MCF 10A (cell line): ENCODE measurements around the gene TECPR2. TPM values are rescaled to one million over a fixed set of nuclear protein-coding genes. Genes with fewer than 3 reads are reported as not detected.
A peak's percentile ranks its signal among the peaks of the same experiment; 100 is the strongest.

ENCODE experiments used
- BruUV-seq: library from RNA; stranded (reverse); fragments of 400-500 nt; replicated peaks from 2 replicates; lab custom pipeline; 2021; lab: Mats Ljungman, UMichigan
- CTCF ChIA-PET: fragments of 300-600 bp; sonication (Branson Sonifier 250); formaldehyde crosslinking; extraction: SDS; loops from one replicate; lab custom pipeline; 2021; ENCODE audit warnings: antibody characterized with exemption, inconsistent platforms; lab: Yijun Ruan, JAX
- POLR2A ChIA-PET: fragments of 300-600, 350-650 bp; sonication (Branson Sonifier 250); formaldehyde crosslinking; extraction: SDS; loops from one replicate; lab custom pipeline; 2020; ENCODE audit warnings: antibody characterized with exemption, inconsistent platforms; lab: Yijun Ruan, JAX
- DNase-seq: peaks from one replicate; pipeline ENCODE4 v3.0.0-alpha.2; 2018; ENCODE audit not compliant: unreplicated experiment
- H3K27ac Mint-ChIP-seq: one replicate; pipeline ENCODE4 v1.8.0; 2022; ENCODE audit warnings: mild to moderate bottlenecking, low read depth, mixed read lengths; ENCODE audit not compliant: unreplicated experiment
- H3K27me3 Mint-ChIP-seq: one replicate; pipeline ENCODE4 v1.8.0; 2022; ENCODE audit warnings: mixed read lengths; ENCODE audit not compliant: insufficient read depth, unreplicated experiment
- H3K36me3 Mint-ChIP-seq: one replicate; pipeline ENCODE4 v1.8.0; 2022; ENCODE audit warnings: mild to moderate bottlenecking, moderate library complexity, mixed read lengths; ENCODE audit not compliant: insufficient read depth, unreplicated experiment
- H3K4me1 Mint-ChIP-seq: one replicate; pipeline ENCODE4 v1.8.0; 2022; ENCODE audit warnings: mixed read lengths; ENCODE audit not compliant: insufficient read depth, unreplicated experiment
- H3K4me3 Mint-ChIP-seq: one replicate; pipeline ENCODE4 v1.8.0; 2022; ENCODE audit warnings: mild to moderate bottlenecking, moderate library complexity, mixed read lengths; ENCODE audit not compliant: unreplicated experiment
- H3K9me3 Mint-ChIP-seq: one replicate; pipeline ENCODE4 v1.8.0; 2022; ENCODE audit warnings: mixed read lengths; ENCODE audit not compliant: unreplicated experiment
- intact Hi-C: fragments of 100-400 bp; cut with micrococcal nuclease; formaldehyde crosslinking; loops from 2 replicates; pipeline ENCODE4 v1.14.1; 2022
- total RNA-seq: library from RNA; stranded (reverse); gene quantifications from 2 replicates; pipeline ENCODE4 v1.2.3, GENCODE V29; 2022
- TF ChIP-seq, protein P1 (sequence below): fragments of 200-600 bp; IDR thresholded peaks from one replicate; pipeline ENCODE4 v1.8.0; 2022; ENCODE audit warnings: antibody characterized with exemption, mild to moderate bottlenecking; ENCODE audit not compliant: unreplicated experiment

Gene TECPR2
- total RNA-seq, 1 experiment from 2014 or later = 18.4 TPM

DNA sequence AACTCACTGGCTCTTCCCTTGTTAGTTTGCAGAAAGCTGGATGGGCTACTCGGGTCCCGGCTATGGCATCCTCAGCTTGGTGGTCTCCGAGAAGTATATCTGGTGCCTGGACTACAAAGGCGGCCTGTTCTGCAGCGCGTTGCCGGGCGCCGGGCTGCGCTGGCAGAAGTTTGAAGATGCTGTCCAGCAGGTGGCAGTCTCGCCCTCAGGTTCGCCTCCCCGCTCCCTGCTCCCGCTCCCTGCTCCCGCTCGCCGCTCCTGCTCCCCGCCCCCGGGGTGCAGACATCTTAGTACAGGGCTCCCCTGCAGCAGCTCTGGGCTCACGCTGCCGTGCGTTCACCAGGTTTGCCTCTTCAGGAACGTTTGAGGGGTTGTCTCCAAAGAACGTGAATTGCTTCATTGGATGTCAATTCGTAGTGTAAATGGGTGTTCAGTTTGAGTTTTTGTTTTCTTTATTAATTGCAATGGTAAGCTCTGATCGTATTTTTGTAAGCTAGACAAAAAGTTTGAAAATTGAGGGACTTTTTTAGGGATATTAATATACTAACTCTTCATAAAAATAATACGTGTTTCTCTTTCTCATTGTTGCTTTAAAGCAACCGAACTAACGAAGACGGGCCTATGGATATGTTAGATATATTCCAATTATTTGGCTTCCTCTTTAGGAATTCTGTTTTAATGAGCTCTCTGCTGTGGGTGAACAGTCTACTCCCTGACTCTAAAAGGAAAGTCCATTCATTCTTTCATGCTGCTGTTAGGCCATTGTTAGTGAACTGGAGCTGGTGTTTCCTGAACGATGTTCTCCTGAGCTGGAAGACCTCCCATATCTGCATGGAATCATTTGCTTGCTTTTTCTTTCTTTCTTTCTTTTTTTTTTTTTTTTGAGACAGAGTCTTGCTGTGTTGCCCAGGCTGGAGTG, 75.5 kb downstream of the TECPR2 start:
- POLR2A ChIA-PET = interaction anchor here (0.5 to 1.5 kb wide), 4 partner anchors 22 to 73 kb away, joined by 3 to 5 read pairs (median 3); no protein-coding TSS in a partner anchor
- Mint-ChIP-seq H3K27ac (no peak overlapping the region), H3K9me3 (no peaks in the 10 kb centered on the region), H3K4me1 (no peaks in the 10 kb centered on the region), H3K27me3 (no peaks in the 10 kb centered on the region), H3K36me3 (peaks cover 40% of the 10 kb centered on the region), H3K4me3 (no peak overlapping the region)
- BruUV-seq = no TSS peak
- CTCF ChIA-PET = interaction anchor here (0.6 to 3.3 kb wide), 49 partner anchors 8 to 853 kb away, joined by 3 to 53 read pairs (median 4); partner anchors contain the start of gene ANKRD9
- TF ChIP-seq, protein P1, sequence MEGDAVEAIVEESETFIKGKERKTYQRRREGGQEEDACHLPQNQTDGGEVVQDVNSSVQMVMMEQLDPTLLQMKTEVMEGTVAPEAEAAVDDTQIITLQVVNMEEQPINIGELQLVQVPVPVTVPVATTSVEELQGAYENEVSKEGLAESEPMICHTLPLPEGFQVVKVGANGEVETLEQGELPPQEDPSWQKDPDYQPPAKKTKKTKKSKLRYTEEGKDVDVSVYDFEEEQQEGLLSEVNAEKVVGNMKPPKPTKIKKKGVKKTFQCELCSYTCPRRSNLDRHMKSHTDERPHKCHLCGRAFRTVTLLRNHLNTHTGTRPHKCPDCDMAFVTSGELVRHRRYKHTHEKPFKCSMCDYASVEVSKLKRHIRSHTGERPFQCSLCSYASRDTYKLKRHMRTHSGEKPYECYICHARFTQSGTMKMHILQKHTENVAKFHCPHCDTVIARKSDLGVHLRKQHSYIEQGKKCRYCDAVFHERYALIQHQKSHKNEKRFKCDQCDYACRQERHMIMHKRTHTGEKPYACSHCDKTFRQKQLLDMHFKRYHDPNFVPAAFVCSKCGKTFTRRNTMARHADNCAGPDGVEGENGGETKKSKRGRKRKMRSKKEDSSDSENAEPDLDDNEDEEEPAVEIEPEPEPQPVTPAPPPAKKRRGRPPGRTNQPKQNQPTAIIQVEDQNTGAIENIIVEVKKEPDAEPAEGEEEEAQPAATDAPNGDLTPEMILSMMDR = peak; percentile 69
- DNase-seq = peak; percentile 82
- intact Hi-C loops = loop anchor here (1.0 kb wide), 1 partner anchor 78 kb away; no protein-coding TSS in a partner anchor

DNA sequence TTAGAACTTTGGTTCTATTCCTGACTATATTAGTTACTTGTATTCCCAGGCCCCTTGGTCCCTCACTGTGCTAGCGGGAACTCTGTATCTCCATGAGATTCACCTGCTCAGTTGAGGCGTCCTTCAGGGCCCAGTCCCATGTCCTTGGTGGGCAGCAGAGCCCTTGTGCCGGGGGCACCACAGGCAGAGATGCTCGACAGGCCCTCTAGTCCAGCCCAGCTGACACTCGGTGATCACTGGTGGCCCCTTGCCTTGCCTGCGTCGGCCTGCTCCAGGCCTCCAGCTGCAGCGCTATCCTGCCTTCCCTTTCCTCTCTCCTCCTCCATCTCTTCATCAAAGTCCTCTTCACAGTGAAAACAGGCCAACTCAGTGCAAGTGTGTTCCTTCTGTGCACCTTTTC, 76.8 kb downstream of the TECPR2 start:
- no peaks in the 10 kb centered on the region for H3K4me1 Mint-ChIP-seq
- no TSS peak for BruUV-seq
- H3K27ac Mint-ChIP-seq = no peak overlapping the region
- ChIA-PET POLR2A (interaction anchor here (1.3 kb wide), 1 partner anchor 42 kb away, joined by 5 read pairs; no protein-coding TSS in a partner anchor), CTCF (interaction anchor here (3.3 kb wide), 1 partner anchor 79 kb away, joined by 34 read pairs; no protein-coding TSS in a partner anchor)
- no peaks in the 10 kb centered on the region for H3K27me3 Mint-ChIP-seq
- intact Hi-C loops = no loop called here
- H3K36me3 Mint-ChIP-seq = peaks cover 42% of the 10 kb centered on the region
- TF ChIP-seq, protein P1 = no peak
- no peaks in the 10 kb centered on the region for H3K9me3 Mint-ChIP-seq
- H3K4me3 Mint-ChIP-seq = no peak overlapping the region
- no peak for DNase-seq

DNA sequence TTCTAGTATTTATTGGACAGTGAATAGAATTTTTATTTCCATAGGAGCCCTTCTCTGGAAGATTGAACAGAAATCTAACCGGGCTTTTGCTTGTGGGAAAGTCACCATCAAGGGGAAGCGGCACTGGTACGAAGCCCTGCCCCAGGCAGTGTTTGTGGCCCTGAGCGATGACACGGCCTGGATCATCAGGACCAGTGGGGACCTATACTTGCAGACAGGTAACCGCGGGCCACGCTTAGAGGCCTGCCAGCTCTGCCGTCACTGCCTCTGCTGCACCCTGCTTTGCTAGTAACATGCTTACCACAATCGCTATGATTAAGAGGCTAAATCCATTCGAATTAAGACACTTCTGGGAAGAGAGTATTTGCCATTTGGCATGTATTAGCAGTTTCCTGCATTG, 77.7 kb downstream of the TECPR2 start:
- Mint-ChIP-seq H3K9me3 (no peaks in the 10 kb centered on the region), H3K4me3 (no peak overlapping the region), H3K4me1 (no peaks in the 10 kb centered on the region), H3K27me3 (no peaks in the 10 kb centered on the region), H3K27ac (no peak overlapping the region), H3K36me3 (peaks cover 46% of the 10 kb centered on the region)
- intact Hi-C loops = no loop called here
- CTCF ChIA-PET = interaction anchor here (0.6 kb wide), 1 partner anchor 151 kb away, joined by 3 read pairs; no protein-coding TSS in a partner anchor
- POLR2A ChIA-PET = interaction anchor here (1.0 kb wide), 1 partner anchor 70 kb away, joined by 3 read pairs; the partner anchor contains the start of gene ANKRD9
- DNase-seq = no peak
- BruUV-seq = no TSS peak
- TF ChIP-seq, protein P1 = no peak
